Muscle layer of colon (tissue), 2 donors: ENCODE data around the gene ASCC1.
A peak's percentile ranks its signal among the peaks of the same experiment; 100 is the strongest.
"Not testable (repeated sequence)": the region's sequence is repeated elsewhere in the genome, so short reads cannot be mapped to it uniquely, and the experiment has no call there.

ENCODE experiments used
- H3K27ac ChIP-seq: one replicate; pipeline ENCODE4 v1.7.0; 2013; ENCODE audit warnings: low read depth, mild to moderate bottlenecking, low read length, moderate library complexity
- H3K27me3 ChIP-seq, 2 donors: one replicate each; pipeline ENCODE4 v1.7.0; 2013; ENCODE audit warnings: low read length in 2 of 2, mild to moderate bottlenecking in 2 of 2; ENCODE audit not compliant: insufficient read depth in 2 of 2, control insufficient read depth in 1 of 2
- H3K36me3 ChIP-seq: one replicate; pipeline ENCODE4 v1.7.0; 2013; ENCODE audit warnings: mild to moderate bottlenecking, low read length; ENCODE audit not compliant: insufficient read depth
- H3K4me1 ChIP-seq: one replicate; pipeline ENCODE4 v1.7.0; 2013; ENCODE audit warnings: mild to moderate bottlenecking, low read length; ENCODE audit not compliant: insufficient read depth
- H3K4me3 ChIP-seq, 2 donors: one replicate each; pipeline ENCODE4 v1.7.0; 2013; ENCODE audit warnings: low read length in 2 of 2, low read depth in 1 of 2, mild to moderate bottlenecking in 1 of 2, moderate library complexity in 1 of 2
- H3K9ac ChIP-seq: one replicate; pipeline ENCODE4 v1.7.0; 2013; ENCODE audit warnings: low read length
- H3K9me3 ChIP-seq: one replicate; pipeline ENCODE4 v1.7.0; 2013; ENCODE audit warnings: mild to moderate bottlenecking, low read length
- donor health status: abdominal sarcoma.
- donor health status: Adenocarcinoma of cecum.

Gene ASCC1

GRCh38 chr10:72229261-72230251, 13.5 kb upstream of the ASCC1 start:
- H3K9me3 ChIP-seq: no peaks in the 10 kb centered on the region
- no peaks in the 10 kb centered on the region for H3K27me3 ChIP-seq
- peaks cover 4% of the 10 kb centered on the region for H3K4me1 ChIP-seq
- H3K4me3 ChIP-seq: no peak overlapping the region
- no peak overlapping the region for H3K27ac ChIP-seq
- H3K9ac ChIP-seq: no peak overlapping the region
- H3K36me3 ChIP-seq: peaks cover 47% of the 10 kb centered on the region

GRCh38 chr10:72228318-72228751, 12.3 kb upstream of the ASCC1 start:
- Histone ChIP-seq H3K4me3 (no peak overlapping the region), H3K36me3 (peaks cover 45% of the 10 kb centered on the region), H3K9ac (no peak overlapping the region), H3K4me1 (peaks cover 11% of the 10 kb centered on the region), H3K27ac (no peak overlapping the region), H3K9me3 (no peaks in the 10 kb centered on the region), H3K27me3 (no peaks in the 10 kb centered on the region)

- H3K4me3 ChIP-seq: no peak overlapping the region
- peaks cover 40% of the 10 kb centered on the region for H3K36me3 ChIP-seq
- H3K4me1 ChIP-seq: peaks cover 15% of the 10 kb centered on the region
- H3K9ac ChIP-seq: no peak overlapping the region
- H3K9me3 ChIP-seq: no peaks in the 10 kb centered on the region
- H3K27ac ChIP-seq: no peak overlapping the region
- no peaks in the 10 kb centered on the region for H3K27me3 ChIP-seq
Measured at GRCh38 chr10:72227826-72228225, 11.8 kb upstream of the ASCC1 start.

GRCh38 chr10:72226418-72227027, 10.4 kb upstream of the ASCC1 start:
- Histone ChIP-seq H3K27me3 (no peaks in the 10 kb centered on the region), H3K36me3 (peaks cover 38% of the 10 kb centered on the region), H3K4me1 (peaks cover 19% of the 10 kb centered on the region), H3K4me3 (no peak overlapping the region), H3K27ac (no peak overlapping the region), H3K9ac (no peak overlapping the region), H3K9me3 (no peaks in the 10 kb centered on the region)

GRCh38 chr10:72224191-72224590, 8.1 kb upstream of the ASCC1 start:
- H3K4me1 ChIP-seq: peaks cover 24% of the 10 kb centered on the region
- H3K4me3 ChIP-seq, H3K9ac ChIP-seq, H3K9me3 ChIP-seq, H3K27me3 ChIP-seq: not testable (repeated sequence)
- peak overlapping the region; percentile 1 for H3K27ac ChIP-seq
- H3K36me3 ChIP-seq: peaks cover 35% of the 10 kb centered on the region

- Histone ChIP-seq H3K9ac (no peak overlapping the region), H3K27ac (peak overlapping the region; percentile 1), H3K36me3 (peaks cover 35% of the 10 kb centered on the region), H3K4me3 (no peak overlapping the region), H3K27me3 (no peaks in the 10 kb centered on the region), H3K4me1 (peaks cover 28% of the 10 kb centered on the region), H3K9me3 (no peaks in the 10 kb centered on the region)
Measured at GRCh38 chr10:72223743-72224101, 7.6 kb upstream of the ASCC1 start.

GRCh38 chr10:72221278-72221677, 5.2 kb upstream of the ASCC1 start:
- no peaks in the 10 kb centered on the region for H3K27me3 ChIP-seq
- no peak overlapping the region for H3K27ac ChIP-seq
- peaks cover 37% of the 10 kb centered on the region for H3K4me1 ChIP-seq

GRCh38 chr10:72220637-72221036, 4.6 kb upstream of the ASCC1 start:
- Histone ChIP-seq H3K4me1 (peaks cover 37% of the 10 kb centered on the region), H3K27me3 (no peaks in the 10 kb centered on the region), H3K27ac (no peak overlapping the region), H3K9me3 (no peaks in the 10 kb centered on the region), H3K36me3 (peaks cover 21% of the 10 kb centered on the region), H3K4me3 (no peak overlapping the region), H3K9ac (no peak overlapping the region)

More at GRCh38 chr10:72221278-72221677, 5.2 kb upstream of the ASCC1 start:
- no peak overlapping the region for H3K9ac ChIP-seq
- no peak overlapping the region for H3K4me3 ChIP-seq
- H3K9me3 ChIP-seq: no peaks in the 10 kb centered on the region
- peaks cover 21% of the 10 kb centered on the region for H3K36me3 ChIP-seq

- no peaks in the 10 kb centered on the region for H3K27me3 ChIP-seq
- H3K9ac ChIP-seq: no peak overlapping the region
- H3K27ac ChIP-seq: no peak overlapping the region
- H3K4me1 ChIP-seq: peaks cover 44% of the 10 kb centered on the region
- H3K36me3 ChIP-seq: peaks cover 14% of the 10 kb centered on the region
- no peaks in the 10 kb centered on the region for H3K9me3 ChIP-seq
- no peak overlapping the region for H3K4me3 ChIP-seq
Measured at GRCh38 chr10:72219235-72219814, 3.2 kb upstream of the ASCC1 start.

- Histone ChIP-seq H3K27ac (no peak overlapping the region), H3K27me3 (no peaks in the 10 kb centered on the region), H3K4me3 (no peak overlapping the region), H3K36me3 (peaks cover 8% of the 10 kb centered on the region), H3K9me3 (no peaks in the 10 kb centered on the region), H3K9ac (peak overlapping the region; percentile 6), H3K4me1 (peaks cover 40% of the 10 kb centered on the region)
Measured at GRCh38 chr10:72218726-72219125, 2.6 kb upstream of the ASCC1 start.

GRCh38 chr10:72218325-72218724, 2.2 kb upstream of the ASCC1 start:
- H3K4me3 ChIP-seq: no peak overlapping the region
- H3K4me1 ChIP-seq: peaks cover 36% of the 10 kb centered on the region
- H3K9me3 ChIP-seq: no peaks in the 10 kb centered on the region
- no peak overlapping the region for H3K27ac ChIP-seq
- no peaks in the 10 kb centered on the region for H3K27me3 ChIP-seq
- H3K9ac ChIP-seq: peak overlapping the region; percentile 6
- H3K36me3 ChIP-seq: peaks cover 7% of the 10 kb centered on the region
